H1 (cell line): Measurements from ENCODE around the gene PAPSS2. TPM values are rescaled to one million over a fixed set of nuclear protein-coding genes. Genes with fewer than 3 reads are reported as not detected.
"Not testable (repeated sequence)": the region's sequence is repeated elsewhere in the genome, so short reads cannot be mapped to it uniquely, and the experiment has no call there.

Experiments
- CTCF ChIA-PET: fragments of 300-600 bp; sonication (Branson Sonifier 250); formaldehyde crosslinking; loops from one replicate; lab custom pipeline; 2021; ENCODE audit not compliant: partially characterized antibody; lab: Charles Lee
- POLR2A ChIA-PET: fragments of 300-600 bp; sonication (Branson Sonifier 250); formaldehyde crosslinking; loops from one replicate; lab custom pipeline; 2021; ENCODE audit warnings: inconsistent platforms; ENCODE audit not compliant: partially characterized antibody; lab: Charles Lee
- DNase-seq, 2 experiments: peaks; one replicate each; pipeline versions ENCODE4 v3.0.0 to v3.0.0-alpha.2; 2010 to 2022; ENCODE audit warnings: low spot score in 2 of 2, low read depth in 1 of 2, mixed read lengths in 1 of 2
- FAIRE-seq: peaks from 2 replicates; lab custom pipeline; 2011; peaks lifted over from hg19 to GRCh38; lab: Jason Lieb, UNC
- H2AFZ ChIP-seq: 2 replicates; pipeline ENCODE4 v1.8.1; 2012; ENCODE audit warnings: low read length, inconsistent platforms
- H2AK5ac ChIP-seq: 2 replicates; pipeline ENCODE4 v1.6.1; 2013; ENCODE audit warnings: low read depth, low read length
- H2BK120ac ChIP-seq: replicated peaks from 2 replicates; pipeline ENCODE3; 2013; ENCODE audit warnings: low read depth, low read length, inconsistent platforms
- H2BK12ac ChIP-seq: 2 replicates; pipeline ENCODE4 v1.6.1; 2013; ENCODE audit warnings: low read depth, low read length
- H2BK15ac ChIP-seq: 2 replicates; pipeline ENCODE4 v1.6.1; 2013; ENCODE audit warnings: low read length
- H2BK20ac ChIP-seq: 2 replicates; pipeline ENCODE4 v1.6.1; 2013; ENCODE audit warnings: low read length
- H2BK5ac ChIP-seq: 2 replicates; pipeline ENCODE4 v1.6.1; 2013; ENCODE audit warnings: low read depth, low read length
- H3K14ac ChIP-seq: 2 replicates; pipeline ENCODE4 v1.6.1; 2013; ENCODE audit warnings: inconsistent platforms; ENCODE audit not compliant: insufficient read length
- H3K18ac ChIP-seq: 2 replicates; pipeline ENCODE4 v1.6.1; 2013; ENCODE audit warnings: low read length; ENCODE audit errors: extremely low read depth
- H3K23ac ChIP-seq: 2 replicates; pipeline ENCODE4 v1.6.1; 2013; ENCODE audit warnings: inconsistent platforms; ENCODE audit not compliant: insufficient read length
- H3K23me2 ChIP-seq: 2 replicates; pipeline ENCODE4 v1.6.1; 2013; ENCODE audit warnings: low read depth, low read length
- H3K27ac ChIP-seq: 2 replicates; pipeline ENCODE4 v1.6.1; 2011; ENCODE audit warnings: low read depth, low read length, inconsistent platforms
- H3K27me3 ChIP-seq, 4 experiments: replicated peaks in 1 of 4; 1 replicate in 1 of 4; 2 replicates in 3 of 4; pipeline versions ENCODE4 v1.6.1 to v1.8.1; 2011 to 2013; ENCODE audit warnings: low read length in 3 of 4, mild to moderate bottlenecking in 3 of 4, inconsistent platforms in 2 of 4, mixed read lengths in 2 of 4, moderate library complexity in 1 of 4; ENCODE audit not compliant: control insufficient read depth in 3 of 4, insufficient read depth in 3 of 4; ENCODE audit errors: extremely low read depth in 1 of 4
- H3K36me3 ChIP-seq, 4 experiments: 2 replicates each; pipeline versions ENCODE4 v1.6.1 to v1.8.1; 2011 to 2013; ENCODE audit warnings: mild to moderate bottlenecking in 4 of 4, low read length in 3 of 4, moderate library complexity in 2 of 4, control low read depth in 1 of 4, inconsistent platforms in 1 of 4; ENCODE audit not compliant: insufficient read depth in 4 of 4, control insufficient read depth in 2 of 4
- H3K4ac ChIP-seq: replicated peaks from 2 replicates; pipeline ENCODE3; 2013; ENCODE audit warnings: low read length, low read depth, mixed read lengths, inconsistent platforms; ENCODE audit not compliant: insufficient read length
- H3K4me1 ChIP-seq, 4 experiments: replicated peaks in 1 of 4; 1 replicate in 1 of 4; 2 replicates in 3 of 4; pipeline versions ENCODE4 v1.6.1 to v1.8.1; 2011 to 2013; ENCODE audit warnings: low read length in 3 of 4, inconsistent platforms in 2 of 4, mixed read lengths in 1 of 4; ENCODE audit not compliant: insufficient read depth in 4 of 4, control insufficient read depth in 3 of 4
- H3K4me2 ChIP-seq, 2 experiments: 2 replicates each; pipeline versions ENCODE4 v1.6.1 to v1.8.1; 2011 to 2013; ENCODE audit warnings: low read depth in 2 of 2, low read length in 2 of 2, control low read depth in 1 of 2, inconsistent platforms in 1 of 2, mild to moderate bottlenecking in 1 of 2; ENCODE audit not compliant: insufficient read depth in 1 of 2
- H3K4me3 ChIP-seq, 4 experiments: fragments of 200-600, 300-600 bp in 1 of 4; sonication (generic), shearing (Covaris generic), sonication (Bioruptor Twin) in 1 of 4; 2 replicates each; pipeline versions ENCODE4 v1.5.1 to v1.8.1; 2011 to 2016; ENCODE audit warnings: low read length in 4 of 4, low read depth in 3 of 4, control low read depth in 2 of 4, inconsistent platforms in 2 of 4, mild to moderate bottlenecking in 2 of 4, mixed read lengths in 1 of 4, moderate library complexity in 1 of 4; ENCODE audit not compliant: insufficient read depth in 2 of 4; ENCODE audit errors: extremely low read depth in 1 of 4
- H3K56ac ChIP-seq: replicated peaks from 2 replicates; pipeline ENCODE3; 2013; ENCODE audit warnings: low read depth, mild to moderate bottlenecking, mixed read lengths, low read length, inconsistent platforms; ENCODE audit not compliant: insufficient read length
- H3K79me1 ChIP-seq: 2 replicates; pipeline ENCODE4 v1.6.1; 2013; ENCODE audit warnings: low read depth, low read length, control low read depth
- H3K79me2 ChIP-seq, 2 experiments: 2 replicates each; pipeline versions ENCODE4 v1.6.1 to v1.8.1; 2012 to 2013; ENCODE audit warnings: low read length in 2 of 2, mild to moderate bottlenecking in 2 of 2, inconsistent platforms in 1 of 2; ENCODE audit not compliant: insufficient read depth in 2 of 2, control insufficient read depth in 1 of 2
- H3K9ac ChIP-seq, 4 experiments: replicated peaks in 1 of 4; 1 replicate in 1 of 4; 2 replicates in 3 of 4; pipeline versions ENCODE4 v1.6.1 to v1.8.1; 2011 to 2013; ENCODE audit warnings: low read depth in 3 of 4, low read length in 3 of 4, control low read depth in 2 of 4, mild to moderate bottlenecking in 2 of 4, moderate library complexity in 2 of 4, inconsistent platforms in 1 of 4; ENCODE audit errors: extremely low read depth in 1 of 4
- H3K9me3 ChIP-seq, 2 experiments: 2 replicates each; pipeline versions ENCODE4 v1.6.1 to v1.8.1; 2012 to 2013; ENCODE audit warnings: mild to moderate bottlenecking in 2 of 2, moderate library complexity in 2 of 2, control low read depth in 1 of 2, inconsistent platforms in 1 of 2, low read depth in 1 of 2, low read length in 1 of 2, mixed read lengths in 1 of 2; ENCODE audit not compliant: insufficient read depth in 2 of 2
- H4K20me1 ChIP-seq, 2 experiments: replicated peaks in 1 of 2; 2 replicates each; pipeline versions ENCODE3 to v1.8.1; 2011 to 2013; ENCODE audit warnings: inconsistent platforms in 2 of 2, low read length in 2 of 2, mild to moderate bottlenecking in 1 of 2; ENCODE audit not compliant: insufficient read depth in 2 of 2, control insufficient read depth in 1 of 2
- H4K5ac ChIP-seq: 2 replicates; pipeline ENCODE4 v1.6.1; 2013; ENCODE audit warnings: low read length, low read depth, mixed read lengths, inconsistent platforms; ENCODE audit not compliant: insufficient read length
- H4K8ac ChIP-seq: 2 replicates; pipeline ENCODE4 v1.8.0; 2013; ENCODE audit warnings: mild to moderate bottlenecking, moderate library complexity, low read length, inconsistent platforms; ENCODE audit not compliant: insufficient read depth; ENCODE audit errors: extremely low read depth
- H4K91ac ChIP-seq: replicated peaks from 2 replicates; pipeline ENCODE3; 2013; ENCODE audit warnings: low read length, mixed read lengths, inconsistent platforms; ENCODE audit not compliant: insufficient read length
- ASH2L ChIP-seq: fragments of 200-600, 300-600 bp; sonication (generic); IDR thresholded peaks from one replicate; pipeline ENCODE4 v1.7.1; 2017; ENCODE audit warnings: low read length
- CEBPB ChIP-seq: IDR thresholded peaks from 2 replicates; pipeline ENCODE4 v1.6.1; 2012; ENCODE audit warnings: low read depth, low read length
- HDAC2 ChIP-seq, 2 experiments: fragments of 300-600 bp in 1 of 2; sonication (generic) in 1 of 2; IDR thresholded peaks; 2 replicates each; pipeline ENCODE4 v1.6.1; 2011 to 2012; ENCODE audit warnings: low read depth in 2 of 2, low read length in 2 of 2, mild to moderate bottlenecking in 2 of 2, moderate library complexity in 2 of 2, borderline replicate concordance in 1 of 2, inconsistent platforms in 1 of 2
- JUN ChIP-seq: IDR thresholded peaks from 2 replicates; pipeline ENCODE4 v1.6.1; 2011; ENCODE audit warnings: low read depth, mild to moderate bottlenecking, improper control_type of control experiment, low read length
- PHF8 ChIP-seq: fragments of 200-600 bp; sonication (generic); conservative IDR thresholded peaks from 2 replicates; pipeline ENCODE4 v1.7.1; 2012; ENCODE audit warnings: low read depth, mild to moderate bottlenecking, inconsistent platforms, low read length, moderate library complexity
- POLR2A ChIP-seq, 2 experiments: IDR thresholded peaks; 1 replicate in 1 of 2; 2 replicates in 1 of 2; pipeline ENCODE4 v1.6.1; 2011; ENCODE audit warnings: low read depth in 2 of 2, low read length in 2 of 2, mild to moderate bottlenecking in 2 of 2; ENCODE audit errors: control extremely low read depth in 1 of 2
- RNF2 ChIP-seq: fragments of 200-900, 300-1000 bp; sonication (generic); IDR thresholded peaks from 2 replicates; pipeline ENCODE4 v1.7.1; 2016; ENCODE audit warnings: borderline replicate concordance, low read depth, mild to moderate bottlenecking, antibody characterized with exemption, low read length; ENCODE audit not compliant: poor library complexity, severe bottlenecking; ENCODE audit errors: missing control alignments
- SP2 ChIP-seq: IDR thresholded peaks from 2 replicates; pipeline ENCODE4 v1.6.1; 2012; ENCODE audit warnings: mild to moderate bottlenecking, low read length, inconsistent platforms
- TEAD4 ChIP-seq: IDR thresholded peaks from 2 replicates; pipeline ENCODE4 v1.6.1; 2012; ENCODE audit warnings: low read depth, low read length, inconsistent platforms, mixed read lengths
- WGBS, 2 experiments: shearing (Covaris generic) in 1 of 2; methylation state at CpG; one replicate each; pipeline versions ENCODE4 v1.1.6 to v1.1.7; 2013 to 2015; ENCODE audit warnings: low lambda C conversion rate in 2 of 2, mixed read lengths in 2 of 2, inconsistent platforms in 1 of 2, low coverage in 1 of 2, missing lambda C conversion rate in 1 of 2; ENCODE audit not compliant: insufficient replicate concordance in 2 of 2, insufficient coverage in 1 of 2, insufficient read length in 1 of 2; ENCODE audit errors: extremely low coverage in 1 of 2, missing lambda C conversion rate in 1 of 2; 5-methylcytosine and 5-hydroxymethylcytosine counted together
- polyA plus RNA-seq, 7 experiments: library from polyadenylated mRNA; depleted of rRNA in 3 of 7; stranded (reverse) in 5 of 7; unstranded in 2 of 7; fragments of >200 nt in 5 of 7; fragments of 200-250 nt in 2 of 7; gene quantifications; 1 replicate in 5 of 7; 2 replicates in 1 of 7; 4 replicates in 1 of 7; pipeline versions ENCODE4 v1.2.1 to v1.2.3, GENCODE V29; 2011 to 2013; ENCODE audit warnings: missing spikeins in 2 of 7, mixed read lengths in 2 of 7
- total RNA-seq: library from RNA; stranded (reverse); fragmentation: NEBNext Ultra II Directional; extraction: Animal tissue kit (Norgen Biotek cat#: 25700); gene quantifications from 2 replicates; pipeline ENCODE4 v1.2.1, GENCODE V29; 2021

Gene PAPSS2
- total and polyA plus RNA-seq, 2 of the 8 experiments (the other 6 are each of a cell fraction or from before 2014, with no cell fraction given), result 7.6 to 20.2 TPM

- TF ChIP-seq HDAC2 (IDR thresholded peaks at IDR 0.05; ENCODE audit: borderline replicate concordance in 1 of 2, low read depth in 2 of 2, low read length in 2 of 2) (no peak), JUN (no peak), SP2 (no peak), PHF8 (no peak), RNF2 (no peak), TEAD4 (no peak), POLR2A (IDR thresholded peaks at IDR 0.05; ENCODE audit: control extremely low read depth in 1 of 2, low read depth in 2 of 2, low read length in 2 of 2) (no peak), ASH2L (no peak), CEBPB (no peak)
Measured at GRCh38 chr10:87746911-87747310, 87.2 kb downstream of the PAPSS2 start (continued).

GRCh38 chr10:87748244-87748643 lies 88.6 kb downstream of the PAPSS2 start:
- POLR2A ChIA-PET, result interaction anchor here (0.7 to 1.2 kb wide), 4 partner anchors 10 to 243 kb away, joined by 3 read pairs; no protein-coding TSS in a partner anchor
- not testable (repeated sequence) for H2BK12ac ChIP-seq, H3K79me2 ChIP-seq, H3K18ac ChIP-seq, H3K56ac ChIP-seq, H3K79me1 ChIP-seq, DNase-seq, H3K4me2 ChIP-seq, H2BK20ac ChIP-seq, H3K36me3 ChIP-seq, FAIRE-seq, H3K27me3 ChIP-seq, H2BK15ac ChIP-seq, H3K4me1 ChIP-seq, H2BK5ac ChIP-seq, H3K9ac ChIP-seq, H2AK5ac ChIP-seq, H4K20me1 ChIP-seq, H2BK120ac ChIP-seq, H3K23ac ChIP-seq, H2AFZ ChIP-seq, H3K9me3 ChIP-seq, H4K8ac ChIP-seq, H3K4me3 ChIP-seq, H3K14ac ChIP-seq, H3K27ac ChIP-seq, H4K5ac ChIP-seq, H4K91ac ChIP-seq, H3K4ac ChIP-seq, H3K23me2 ChIP-seq
- WGBS, 2 experiments, result 88% methylated on average over 4 of the region's 4 CpGs; no CpG with 5 or more reads in 1 of the 2 experiments
- CTCF ChIA-PET, result interaction anchor here (0.5 to 2.2 kb wide), 3 partner anchors 12 to 91 kb away, joined by 3 to 10 read pairs (median 3); no protein-coding TSS in a partner anchor
